ENCODE results near the gene ST7L.

The ST7L gene

GRCh38 chr1:112618114-112618720, 724 bp downstream of the ST7L start:
- no peak for DNase-seq (ENCODE audit: low spot score)

- DNase-seq (ENCODE audit: low spot score), result peak; percentile 33
Measured at GRCh38 chr1:112614460-112615065, 4.4 kb downstream of the ST7L start.

GRCh38 chr1:112605633-112606327, 13.2 kb downstream of the ST7L start:
- no peak for DNase-seq (ENCODE audit: low spot score)

- no peak for DNase-seq (ENCODE audit: low spot score)
Measured at GRCh38 chr1:112603541-112603940, 15.4 kb downstream of the ST7L start.

GRCh38 chr1:112603012-112603411, 15.9 kb downstream of the ST7L start:
- no peak for DNase-seq (ENCODE audit: low spot score)

GRCh38 chr1:112599477-112599876, 19.5 kb downstream of the ST7L start:
- no peak for DNase-seq (ENCODE audit: low spot score)

- no peak for DNase-seq (ENCODE audit: low spot score)
Measured at GRCh38 chr1:112594208-112594876, 24.6 kb downstream of the ST7L start.

GRCh38 chr1:112589766-112590165, 29.2 kb downstream of the ST7L start:
- DNase-seq (ENCODE audit: low spot score), result no peak

GRCh38 chr1:112583366-112583765, 35.6 kb downstream of the ST7L start:
- DNase-seq (ENCODE audit: low spot score), result no peak

GRCh38 chr1:112581586-112582192, 37.3 kb downstream of the ST7L start:
- DNase-seq (ENCODE audit: low spot score), result no peak

GRCh38 chr1:112579801-112580510, 39.0 kb downstream of the ST7L start:
- no peak for DNase-seq (ENCODE audit: low spot score)

GRCh38 chr1:112576240-112576639, 42.7 kb downstream of the ST7L start:
- DNase-seq (ENCODE audit: low spot score), result no peak

GRCh38 chr1:112575154-112575804, 43.7 kb downstream of the ST7L start:
- peak; percentile 46 for DNase-seq (ENCODE audit: low spot score)

GRCh38 chr1:112565800-112566199, 53.1 kb downstream of the ST7L start:
- DNase-seq (ENCODE audit: low spot score), result no peak

GRCh38 chr1:112564081-112564480, 54.9 kb downstream of the ST7L start:
- no peak for DNase-seq (ENCODE audit: low spot score)

GRCh38 chr1:112563341-112563740, 55.6 kb downstream of the ST7L start:
- no peak for DNase-seq (ENCODE audit: low spot score)

- DNase-seq (ENCODE audit: low spot score), result no peak
Measured at GRCh38 chr1:112558634-112559033, 60.3 kb downstream of the ST7L start.

- DNase-seq (ENCODE audit: low spot score), result no peak
Measured at GRCh38 chr1:112557385-112557784, 61.6 kb downstream of the ST7L start.

- DNase-seq (ENCODE audit: low spot score), result no peak
Measured at GRCh38 chr1:112554411-112554810, 64.5 kb downstream of the ST7L start.

- DNase-seq (ENCODE audit: low spot score), result no peak
Measured at GRCh38 chr1:112549590-112549989, 69.4 kb downstream of the ST7L start.

- no peak for DNase-seq (ENCODE audit: low spot score)
Measured at GRCh38 chr1:112548547-112548946, 70.4 kb downstream of the ST7L start.
